ENCODE results near the gene COPZ2.

DNA sequence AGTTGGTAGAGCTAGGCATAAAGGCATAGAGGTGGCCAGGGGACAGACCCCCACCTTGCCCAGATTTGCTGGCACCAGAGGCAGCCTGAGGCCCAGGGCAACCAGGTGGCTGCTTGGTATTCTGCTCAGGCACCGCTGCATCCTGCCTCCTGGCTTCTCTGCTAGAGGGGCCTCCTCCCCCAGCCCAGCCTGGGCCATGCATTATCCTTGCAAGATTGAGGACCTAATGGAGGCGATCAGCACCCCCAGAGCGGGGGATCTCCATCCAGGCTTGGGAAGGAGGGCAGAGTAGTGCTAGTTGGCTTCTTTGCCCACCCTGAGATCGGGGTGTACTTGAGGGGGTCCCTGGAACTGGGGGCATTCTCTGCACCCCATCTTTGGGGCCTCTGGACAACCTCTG lies 42.9 kb downstream of the COPZ2 start:
- TF ChIP-seq CTCF (IDR thresholded peaks at IDR 0.05): no peak
- no peak for TF ChIP-seq POLR2A (IDR thresholded peaks at IDR 0.05)
